ENCODE results near the gene RBL1.
"Not testable (repeated sequence)": the region's sequence is repeated elsewhere in the genome, so short reads cannot be mapped to it uniquely, and the experiment has no call there.

RBL1 gene

GRCh38 chr20:37077009-37077408, 18.8 kb downstream of the RBL1 start:
- DNase-seq (ENCODE audit: low read depth, low spot score), result no peak

GRCh38 chr20:37075932-37076685, 19.7 kb downstream of the RBL1 start:
- DNase-seq (ENCODE audit: low read depth, low spot score), result no peak

- no peak for DNase-seq (ENCODE audit: low read depth, low spot score)
Measured at GRCh38 chr20:37072293-37073196, 23.3 kb downstream of the RBL1 start.

- no peak for DNase-seq (ENCODE audit: low read depth, low spot score)
Measured at GRCh38 chr20:37071481-37071911, 24.3 kb downstream of the RBL1 start.

GRCh38 chr20:37069563-37069962, 26.2 kb downstream of the RBL1 start:
- not testable (repeated sequence) for DNase-seq (ENCODE audit: low read depth, low spot score)

- no peak for DNase-seq (ENCODE audit: low read depth, low spot score)
Measured at GRCh38 chr20:37066168-37066567, 29.6 kb downstream of the RBL1 start.

- DNase-seq (ENCODE audit: low read depth, low spot score), result no peak
Measured at GRCh38 chr20:37055276-37055675, 40.5 kb downstream of the RBL1 start.

GRCh38 chr20:37053230-37053950, 42.4 kb downstream of the RBL1 start:
- DNase-seq (ENCODE audit: low read depth, low spot score), result no peak

GRCh38 chr20:37042986-37043972, 52.5 kb downstream of the RBL1 start:
- no peak for DNase-seq (ENCODE audit: low read depth, low spot score)

GRCh38 chr20:37039366-37039765, 56.4 kb downstream of the RBL1 start:
- DNase-seq (ENCODE audit: low read depth, low spot score), result not testable (repeated sequence)

GRCh38 chr20:37032077-37032476, 63.7 kb downstream of the RBL1 start:
- DNase-seq (ENCODE audit: low read depth, low spot score), result no peak

- no peak for DNase-seq (ENCODE audit: low read depth, low spot score)
Measured at GRCh38 chr20:37020636-37021035, 75.2 kb downstream of the RBL1 start.

- not testable (repeated sequence) for DNase-seq (ENCODE audit: low read depth, low spot score)
Measured at GRCh38 chr20:37012631-37013030, 83.2 kb downstream of the RBL1 start.

GRCh38 chr20:37011858-37012257, 83.9 kb downstream of the RBL1 start:
- not testable (repeated sequence) for DNase-seq (ENCODE audit: low read depth, low spot score)

GRCh38 chr20:37011147-37011546, 84.7 kb downstream of the RBL1 start:
- no peak for DNase-seq (ENCODE audit: low read depth, low spot score)

- peak; percentile 7 for DNase-seq (ENCODE audit: low read depth, low spot score)
Measured at GRCh38 chr20:37007898-37008649, 87.7 kb downstream of the RBL1 start.

GRCh38 chr20:37005062-37005942, 90.5 kb downstream of the RBL1 start:
- DNase-seq (ENCODE audit: low read depth, low spot score), result not testable (repeated sequence)

GRCh38 chr20:37001634-37002033, 94.2 kb downstream of the RBL1 start:
- DNase-seq (ENCODE audit: low read depth, low spot score), result not testable (repeated sequence)

GRCh38 chr20:37000171-37000570, 95.6 kb downstream of the RBL1 start:
- DNase-seq (ENCODE audit: low read depth, low spot score), result not testable (repeated sequence)

Measured in smooth muscle cell of the brain vasculature (primary cell).